HG03135 (cell line): Measurements from ENCODE around the gene CERK.

ENCODE experiments used
- ATAC-seq: cut with Tn5 transposase; IDR thresholded peaks from one replicate; pipeline ENCODE4 v1.9.1; 2021; ENCODE audit warnings: mild to moderate bottlenecking, moderate library complexity; ENCODE audit not compliant: unreplicated experiment

Gene CERK

GRCh38 chr22:46664301-46664855 lies 73.7 kb downstream of the CERK start:
- no peak for ATAC-seq

GRCh38 chr22:46663436-46664100 lies 74.5 kb downstream of the CERK start:
- no peak for ATAC-seq

GRCh38 chr22:46663001-46663400 lies 75.1 kb downstream of the CERK start:
- no peak for ATAC-seq

- no peak for ATAC-seq
These were observed 75.8 kb downstream of the CERK start for GRCh38 chr22:46662226-46662625.

GRCh38 chr22:46661221-46661851 lies 76.7 kb downstream of the CERK start:
- ATAC-seq: no peak

- no peak for ATAC-seq
These were observed 77.3 kb downstream of the CERK start for GRCh38 chr22:46660604-46661201.

GRCh38 chr22:46659791-46660186 lies 78.3 kb downstream of the CERK start:
- ATAC-seq: no peak

GRCh38 chr22:46659059-46659790 lies 78.8 kb downstream of the CERK start:
- no peak for ATAC-seq

- ATAC-seq: no peak
These were observed 79.8 kb downstream of the CERK start for GRCh38 chr22:46657996-46658947.

- ATAC-seq: no peak
These were observed 80.4 kb downstream of the CERK start for GRCh38 chr22:46657655-46657953.

GRCh38 chr22:46656856-46657654 lies 81.0 kb downstream of the CERK start:
- ATAC-seq: no peak

GRCh38 chr22:46655861-46656608 lies 82.0 kb downstream of the CERK start:
- no peak for ATAC-seq

- ATAC-seq: no peak
These were observed 83.0 kb downstream of the CERK start for GRCh38 chr22:46654927-46655595.

- no peak for ATAC-seq
These were observed 83.6 kb downstream of the CERK start for GRCh38 chr22:46654426-46654825.

- ATAC-seq: no peak
These were observed 84.5 kb downstream of the CERK start for GRCh38 chr22:46653596-46653995.

- no peak for ATAC-seq
These were observed 85.2 kb downstream of the CERK start for GRCh38 chr22:46652847-46653331.

- ATAC-seq: no peak
These were observed 85.8 kb downstream of the CERK start for GRCh38 chr22:46652081-46652846.
